RWPE2 (cell line): Measurements from ENCODE around the gene ANKRD33B.
"Not testable (repeated sequence)": the region's sequence is repeated elsewhere in the genome, so short reads cannot be mapped to it uniquely, and the experiment has no call there.

Experiments used
- ATAC-seq: fragments of 200-7000 bp; cut with Tn5 transposase; 3 replicates; pipeline ENCODE4 v1.9.1; 2021; ENCODE audit warnings: low read depth
- DNase-seq: peaks from one replicate; pipeline ENCODE4 v3.0.0-alpha.2; 2020; ENCODE audit warnings: low spot score
- H3K27ac ChIP-seq: fragments of 450-650 bp; 2 replicates; pipeline ENCODE4 v1.5.1; 2017; ENCODE audit warnings: mild to moderate bottlenecking; ENCODE audit not compliant: poor library complexity, severe bottlenecking
- H3K27me3 ChIP-seq: fragments of 250-450 bp; sonication (Bioruptor Pico); 2 replicates; pipeline ENCODE4 v1.5.1; 2021; ENCODE audit warnings: mild to moderate bottlenecking, moderate library complexity; ENCODE audit not compliant: insufficient read depth, poor library complexity, severe bottlenecking
- H3K36me3 ChIP-seq: fragments of 250-450 bp; sonication (Bioruptor Pico); 2 replicates; pipeline ENCODE4 v1.5.1; 2020; ENCODE audit warnings: low read depth, mild to moderate bottlenecking, moderate library complexity
- H3K4me1 ChIP-seq: fragments of 250-450 bp; sonication (Bioruptor Pico); 2 replicates; pipeline ENCODE4 v1.5.1; 2021; ENCODE audit warnings: mild to moderate bottlenecking, moderate library complexity; ENCODE audit not compliant: insufficient read depth, poor library complexity, severe bottlenecking
- H3K4me3 ChIP-seq: fragments of 250-450 bp; sonication (Bioruptor Pico); 2 replicates; pipeline ENCODE4 v1.5.1; 2021; ENCODE audit warnings: mild to moderate bottlenecking, moderate library complexity; ENCODE audit not compliant: severe bottlenecking
- H3K9me3 ChIP-seq: fragments of 250-450 bp; sonication (Bioruptor Pico); 2 replicates; pipeline ENCODE4 v1.5.1; 2021; ENCODE audit warnings: mild to moderate bottlenecking, moderate library complexity; ENCODE audit not compliant: severe bottlenecking
- CTCF ChIP-seq: fragments of 450-650 bp; IDR thresholded peaks from one replicate; pipeline ENCODE4 v1.5.1; 2017; ENCODE audit warnings: mild to moderate bottlenecking, moderate library complexity; ENCODE audit not compliant: poor library complexity, severe bottlenecking

The ANKRD33B gene

GRCh38 chr5:10545084-10545483, 18.8 kb upstream of the ANKRD33B start:
- TF ChIP-seq CTCF = no peak
- no peak overlapping the region for H3K4me3 ChIP-seq
- H3K27ac ChIP-seq = no peak overlapping the region

GRCh38 chr5:10546186-10546585, 17.7 kb upstream of the ANKRD33B start:
- no peak for TF ChIP-seq CTCF
- ATAC-seq = no peak
- Histone ChIP-seq H3K4me3 (no peak overlapping the region), H3K27me3 (no peaks in the 10 kb centered on the region), H3K9me3 (no peaks in the 10 kb centered on the region), H3K4me1 (peaks cover 9% of the 10 kb centered on the region), H3K27ac (no peak overlapping the region), H3K36me3 (no peaks in the 10 kb centered on the region)
- peak; percentile 6 for DNase-seq

More at GRCh38 chr5:10545084-10545483, 18.8 kb upstream of the ANKRD33B start:
- Histone ChIP-seq H3K9me3 (no peaks in the 10 kb centered on the region), H3K4me1 (no peaks in the 10 kb centered on the region), H3K27me3 (no peaks in the 10 kb centered on the region), H3K36me3 (no peaks in the 10 kb centered on the region)
- DNase-seq (no peak), ATAC-seq (no peak)

- Histone ChIP-seq H3K36me3 (no peaks in the 10 kb centered on the region), H3K9me3 (no peaks in the 10 kb centered on the region), H3K4me3 (no peak overlapping the region), H3K4me1 (peaks cover 23% of the 10 kb centered on the region), H3K27me3 (no peaks in the 10 kb centered on the region), H3K27ac (no peak overlapping the region)
- TF ChIP-seq CTCF = no peak
- peak; percentile 54 for DNase-seq
- no peak for ATAC-seq
Measured at GRCh38 chr5:10548418-10549122, 15.3 kb upstream of the ANKRD33B start.

DNA sequence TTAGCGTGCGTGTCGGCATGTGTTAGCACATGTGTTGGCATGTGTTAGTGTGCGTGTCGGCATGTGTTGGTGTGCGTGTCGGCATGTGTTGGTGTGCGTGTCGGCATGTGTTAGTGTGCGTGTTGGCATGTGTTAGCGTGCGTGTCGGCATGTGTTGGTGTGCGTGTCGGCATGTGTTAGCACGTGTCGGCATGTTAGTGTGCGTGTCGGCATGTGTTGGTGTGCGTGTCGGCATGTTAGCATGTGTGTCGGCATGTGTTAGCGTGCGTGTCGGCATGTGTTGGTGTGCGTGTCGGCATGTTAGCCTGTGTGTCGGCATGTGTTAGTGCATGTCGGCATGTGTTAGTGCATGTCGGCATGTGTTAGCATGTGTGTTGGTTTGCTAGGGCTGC, 14.8 kb upstream of the ANKRD33B start:
- ATAC-seq, H3K9me3 ChIP-seq, H3K36me3 ChIP-seq, H3K27ac ChIP-seq, H3K4me3 ChIP-seq, H3K27me3 ChIP-seq: not testable (repeated sequence)
- H3K4me1 ChIP-seq = peaks cover 23% of the 10 kb centered on the region
- peak; percentile 27 for DNase-seq

DNA sequence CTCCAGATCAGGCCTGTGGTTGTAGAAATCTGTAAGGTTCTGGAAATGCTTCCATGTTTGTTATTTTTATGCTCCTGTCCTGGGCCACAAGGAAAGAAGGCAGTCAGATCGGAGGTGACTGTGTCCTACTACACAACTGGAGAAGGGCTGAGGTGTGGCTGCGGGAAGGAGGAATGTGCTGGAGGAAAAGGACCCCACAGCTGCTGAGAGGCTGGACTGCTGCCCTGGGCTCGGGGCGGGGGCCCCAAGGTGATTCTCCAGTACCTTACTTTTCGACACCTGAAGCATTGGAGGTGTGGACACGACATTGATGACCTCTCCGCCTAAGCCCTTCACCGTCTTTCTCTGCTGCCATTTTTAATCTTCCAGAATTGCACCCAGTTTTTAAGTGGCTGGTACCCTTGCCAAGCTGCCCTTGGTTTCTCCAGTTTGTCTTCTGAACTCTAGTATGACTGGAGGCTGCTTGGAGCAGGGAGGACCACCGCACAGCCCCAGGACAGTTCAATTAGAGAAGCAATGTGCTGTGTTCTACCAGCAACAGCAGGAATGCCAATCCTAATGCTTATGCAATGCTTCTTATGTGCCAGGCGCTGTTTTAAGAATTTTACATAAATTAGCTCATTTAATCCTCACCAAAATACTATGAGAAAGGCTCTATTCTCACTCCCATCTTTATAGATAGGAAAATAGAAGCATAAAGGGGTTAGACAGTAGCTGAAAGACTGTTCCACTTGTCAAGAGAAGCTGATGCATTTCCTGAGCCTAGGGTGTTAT, 13.5 kb upstream of the ANKRD33B start:
- Histone ChIP-seq H3K27ac (peak overlapping the region; percentile 71), H3K36me3 (no peaks in the 10 kb centered on the region), H3K27me3 (no peaks in the 10 kb centered on the region), H3K4me1 (peaks cover 32% of the 10 kb centered on the region), H3K9me3 (no peaks in the 10 kb centered on the region), H3K4me3 (no peak overlapping the region)
- ATAC-seq = no peak
- DNase-seq = peak; percentile 39
- TF ChIP-seq CTCF = no peak
